K562 (cell line): ENCODE data around the gene ERC2. TPM values are rescaled to one million over a fixed set of nuclear protein-coding genes. Genes with fewer than 3 reads are reported as not detected.

Experiments
- ATAC-seq: fragments of 200-7000 bp; cut with Tn5 transposase; 3 replicates; pipeline ENCODE4 v1.9.1; 2020; ENCODE audit warnings: moderate library complexity
- BruUV-seq: library from RNA; stranded (reverse); fragments of 400-500 nt; replicated peaks from 2 replicates; lab custom pipeline; 2021; lab: Mats Ljungman, UMichigan
- CTCF ChIA-PET: fragments of 300-600 bp; formaldehyde crosslinking; extraction: SDS; loops from one replicate; lab custom pipeline; 2021; ENCODE audit warnings: low intra/inter-chr PET ratio; lab: Yijun Ruan, JAX
- POLR2A ChIA-PET: fragments of 300-600, 350-650 bp; sonication (Branson Sonifier 250); formaldehyde crosslinking; extraction: SDS; loops from one replicate; lab custom pipeline; 2021; ENCODE audit warnings: antibody characterized with exemption, inconsistent platforms; lab: Yijun Ruan, JAX
- DNase-seq, 4 experiments: peaks; one replicate each; pipeline versions ENCODE4 v3.0.0 to v3.0.0-alpha.2; 2011 to 2018; ENCODE audit warnings: low spot score in 3 of 4, mixed read lengths in 3 of 4; ENCODE audit errors: extremely low read depth in 1 of 4
- FAIRE-seq: peaks from 2 replicates; lab custom pipeline; 2011; peaks lifted over from hg19 to GRCh38; lab: Jason Lieb, UNC
- H2AFZ ChIP-seq: 2 replicates; pipeline ENCODE4 v1.6.0; 2011; ENCODE audit warnings: low read depth, low read length, control low read depth, inconsistent platforms
- H3K27ac ChIP-seq: fragments of 200-600 bp; 3 replicates; pipeline ENCODE4 v1.8.0; 2011; ENCODE audit warnings: low read depth, mild to moderate bottlenecking, control low read depth, inconsistent platforms, low read length, moderate library complexity, mixed read lengths; ENCODE audit errors: extremely low read depth
- H3K27me3 ChIP-seq, 2 experiments: fragments of 300-600 bp in 1 of 2; 2 replicates in 1 of 2; 3 replicates in 1 of 2; pipeline versions ENCODE4 v1.6.0 to v1.8.0; 2011; ENCODE audit warnings: inconsistent platforms in 2 of 2, low read length in 2 of 2, mild to moderate bottlenecking in 1 of 2, mixed read lengths in 1 of 2, moderate library complexity in 1 of 2; ENCODE audit not compliant: control insufficient read depth in 2 of 2, insufficient read depth in 2 of 2
- H3K36me3 ChIP-seq: fragments of 300-600 bp; 3 replicates; pipeline ENCODE4 v1.8.0; 2011; ENCODE audit warnings: mild to moderate bottlenecking, low read length, inconsistent platforms; ENCODE audit not compliant: control insufficient read depth, insufficient read depth
- H3K4me1 ChIP-seq, 2 experiments: fragments of 200-600 bp in 1 of 2; replicated peaks in 1 of 2; 2 replicates in 1 of 2; 3 replicates in 1 of 2; pipeline versions ENCODE4 v1.5.1 to v1.8.0; 2011; ENCODE audit warnings: inconsistent platforms in 2 of 2, low read length in 2 of 2, mild to moderate bottlenecking in 1 of 2, mixed read lengths in 1 of 2, moderate library complexity in 1 of 2; ENCODE audit not compliant: control insufficient read depth in 2 of 2, insufficient read depth in 2 of 2
- H3K4me2 ChIP-seq: 2 replicates; pipeline ENCODE4 v1.6.1; 2011; ENCODE audit warnings: low read length, control low read depth, inconsistent platforms, mixed read lengths; ENCODE audit not compliant: insufficient read depth
- H3K4me3 ChIP-seq: fragments of 200-600 bp; sonication (generic), shearing (Covaris generic); 2 replicates; pipeline ENCODE4 v1.5.1; 2016; ENCODE audit warnings: control low read depth, inconsistent platforms
- H3K79me2 ChIP-seq: fragments of 200-600 bp; 3 replicates; pipeline ENCODE4 v1.8.0; 2011; ENCODE audit warnings: low read length, inconsistent platforms; ENCODE audit not compliant: control insufficient read depth, insufficient read depth
- H3K9ac ChIP-seq, 2 experiments: 2 replicates each; pipeline versions ENCODE4 v1.6.0 to v1.6.1; 2011; ENCODE audit warnings: low read depth in 2 of 2, low read length in 2 of 2, control low read depth in 1 of 2, inconsistent platforms in 1 of 2, mild to moderate bottlenecking in 1 of 2, mixed read lengths in 1 of 2; ENCODE audit not compliant: insufficient read depth in 1 of 2
- H3K9me1 ChIP-seq: one replicate; pipeline ENCODE4 v1.6.0; 2011; ENCODE audit warnings: inconsistent platforms, mild to moderate bottlenecking, low read length, moderate library complexity; ENCODE audit not compliant: control insufficient read depth, insufficient read depth
- H3K9me3 ChIP-seq: replicated peaks from 2 replicates; pipeline ENCODE4 v1.5.1; 2011; ENCODE audit warnings: low read depth, low read length, inconsistent platforms; ENCODE audit not compliant: control insufficient read depth, insufficient read depth
- H4K20me1 ChIP-seq: replicated peaks from 2 replicates; pipeline ENCODE4 v1.6.1; 2011; ENCODE audit warnings: low read length, inconsistent platforms, mixed read lengths; ENCODE audit not compliant: control insufficient read depth, insufficient read depth
- FOXA3 ChIP-seq, 2 experiments: fragments of 450-650 bp in 1 of 2; sonication (generic) in 1 of 2; formaldehyde crosslinking; IDR thresholded peaks in 1 of 2; conservative IDR thresholded peaks in 1 of 2; 2 replicates each; pipeline versions ENCODE4 v1.4.0 to v1.8.0; 2020 to 2022; ENCODE audit warnings: mild to moderate bottlenecking in 2 of 2, missing genetic modification reagents in 1 of 2
- GABPB2 ChIP-seq: fragments of 250-450 bp; sonication (Bioruptor Pico); conservative IDR thresholded peaks from 2 replicates; pipeline ENCODE4 v1.5.1; 2021; ENCODE audit warnings: mild to moderate bottlenecking
- KAT7 ChIP-seq: sonication (generic); formaldehyde crosslinking; IDR thresholded peaks from 2 replicates; pipeline ENCODE4 v1.8.0; 2022; ENCODE audit warnings: missing genetic modification reagents, mild to moderate bottlenecking, borderline replicate concordance
- MIER1 ChIP-seq: fragments of 450-650 bp; IDR thresholded peaks from 2 replicates; pipeline ENCODE4 v1.6.1; 2016; ENCODE audit warnings: antibody characterized with exemption, mild to moderate bottlenecking, low read depth
- SRF ChIP-seq, 2 experiments: fragments of 250-450, 450-650 bp in 1 of 2; sonication (Bioruptor Pico) in 1 of 2; sonication (generic) in 1 of 2; formaldehyde crosslinking; IDR thresholded peaks; 2 replicates each; pipeline versions ENCODE4 v1.5.0 to v1.5.1; 2020 to 2022; ENCODE audit warnings: mild to moderate bottlenecking in 1 of 2, missing genetic modification reagents in 1 of 2
- ZNF644 ChIP-seq: fragments of 200-800 bp; sonication (Bioruptor generic); IDR thresholded peaks from 2 replicates; pipeline ENCODE4 v1.6.1; 2016; ENCODE audit warnings: low read depth, missing genetic modification characterization, missing compliant biosample characterization
- WGBS: fragments of 100-300 bp; shearing (Covaris generic); methylation state at CpG from one replicate; pipeline ENCODE4 v1.1.6; 2016; ENCODE audit warnings: low coverage, mixed read lengths; ENCODE audit not compliant: insufficient coverage; ENCODE audit errors: missing lambda C conversion rate; 5-methylcytosine and 5-hydroxymethylcytosine counted together
- in situ Hi-C: fragments of 300-500 bp; cut with MboI; formaldehyde crosslinking; loops from 4 replicates; pipeline ENCODE4 v1.15.0; 2018; ENCODE audit warnings: inconsistent platforms, mixed read lengths
- intact Hi-C: fragments of 100-400 bp; cut with micrococcal nuclease; formaldehyde crosslinking; loops from 2 replicates; pipeline ENCODE4 v1.14.2; 2022
- polyA plus RNA-seq, 8 experiments: library from polyadenylated mRNA; depleted of rRNA in 4 of 8; stranded (reverse) in 5 of 8; unstranded in 3 of 8; fragments of >200 nt; fragmentation: Nextera tagmentation in 2 of 8; fragmentation: Illumina TruSeq in 1 of 8; extraction: Ambion mirVana in 2 of 8; extraction: Trizol in 1 of 8; gene quantifications; 2 replicates each; pipeline versions ENCODE4 v1.2.1 to v1.2.3, GENCODE V29; 2011 to 2014; ENCODE audit warnings: inconsistent platforms in 1 of 8, missing spikeins in 1 of 8
- total RNA-seq, 7 experiments: library from RNA; depleted of rRNA in 6 of 7; stranded (reverse); fragments of >200 nt in 6 of 7; fragmentation: Illumina TruSeq in 2 of 7; extraction: Trizol in 2 of 7; gene quantifications; 2 replicates each; pipeline versions ENCODE4 v1.2.1 to v1.2.3, GENCODE V29; 2011 to 2021; ENCODE audit warnings: low replicate concordance in 1 of 7
- TF ChIP-seq, protein P1 (sequence below): sonication (generic); formaldehyde crosslinking; IDR thresholded peaks from 2 replicates; pipeline ENCODE4 v1.8.0; 2022; ENCODE audit warnings: mild to moderate bottlenecking, missing genetic modification reagents, borderline replicate concordance
- TF ChIP-seq, protein P2 (sequence below): fragments of 250-450 bp; sonication (Bioruptor Pico); IDR thresholded peaks from 2 replicates; pipeline ENCODE4 v1.8.0; 2022; ENCODE audit warnings: moderate library complexity, mild to moderate bottlenecking, inconsistent platforms
- TF ChIP-seq, protein P3 (sequence below): sonication (generic); formaldehyde crosslinking; IDR thresholded peaks from 2 replicates; pipeline ENCODE4 v1.8.0; 2022; ENCODE audit warnings: missing genetic modification reagents, mild to moderate bottlenecking, moderate library complexity, borderline replicate concordance
- TF ChIP-seq, protein P4 (sequence below), 2 experiments: fragments of 450-650 bp; formaldehyde crosslinking in 1 of 2; IDR thresholded peaks; 2 replicates each; pipeline versions ENCODE4 v1.4.0 to v1.6.1; 2014 to 2020; ENCODE audit warnings: mild to moderate bottlenecking in 2 of 2, borderline replicate concordance in 1 of 2, low read depth in 1 of 2

Gene ERC2
- total and polyA plus RNA-seq, 9 of the 15 experiments (the other 6 are each of a cell fraction or from before 2014, with no cell fraction given) = 0.04 to 0.18 (median 0.07) TPM; not detected in 2

DNA sequence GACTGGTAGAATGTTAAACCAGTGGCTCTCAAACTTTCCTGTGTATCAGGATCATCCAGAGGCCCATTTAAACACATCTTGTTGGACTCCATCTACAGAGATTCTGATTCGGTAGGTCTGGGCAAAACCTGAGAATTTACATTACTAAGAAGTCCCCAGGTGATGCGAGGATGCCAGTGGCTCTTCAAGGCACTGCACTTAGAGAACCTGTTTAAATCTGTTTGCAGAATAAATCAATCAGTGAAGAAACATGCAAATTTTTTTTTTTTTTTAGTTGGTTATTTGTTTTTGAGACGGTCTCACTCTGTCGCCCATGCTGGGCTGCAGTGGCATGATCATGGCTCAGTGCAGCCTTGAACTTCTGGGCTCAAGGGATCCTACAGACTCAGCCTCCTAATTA lies 863.4 kb downstream of the ERC2 start:
- intact Hi-C loops = no loop called here
- no peaks in the 10 kb centered on the region for H3K9me3 ChIP-seq
- WGBS = 0% methylated on average over 3 of the region's 4 CpGs
- H2AFZ ChIP-seq = no peak overlapping the region
- DNase-seq (no peak), ATAC-seq (no peak), FAIRE-seq (no peak)
- no peak overlapping the region for H3K27ac ChIP-seq
- no peak overlapping the region for H3K9ac ChIP-seq
- no peaks in the 10 kb centered on the region for H3K36me3 ChIP-seq
- no TSS peak for BruUV-seq
- H3K79me2 ChIP-seq = no peaks in the 10 kb centered on the region
- H4K20me1 ChIP-seq = no peaks in the 10 kb centered on the region
- in situ Hi-C loops = no loop called here
- H3K9me1 ChIP-seq = no peaks in the 10 kb centered on the region
- no peaks in the 10 kb centered on the region for H3K4me1 ChIP-seq
- H3K4me3 ChIP-seq = no peak overlapping the region
- H3K27me3 ChIP-seq = no peaks in the 10 kb centered on the region; a peak in 2 of 5 replicates
- no peak overlapping the region for H3K4me2 ChIP-seq
- ChIA-PET POLR2A (interaction anchor here (0.8 kb wide), 1 partner anchor 21 kb away, joined by 3 read pairs; no protein-coding TSS in a partner anchor), CTCF (no interaction called here)
- TF ChIP-seq, protein P1, sequence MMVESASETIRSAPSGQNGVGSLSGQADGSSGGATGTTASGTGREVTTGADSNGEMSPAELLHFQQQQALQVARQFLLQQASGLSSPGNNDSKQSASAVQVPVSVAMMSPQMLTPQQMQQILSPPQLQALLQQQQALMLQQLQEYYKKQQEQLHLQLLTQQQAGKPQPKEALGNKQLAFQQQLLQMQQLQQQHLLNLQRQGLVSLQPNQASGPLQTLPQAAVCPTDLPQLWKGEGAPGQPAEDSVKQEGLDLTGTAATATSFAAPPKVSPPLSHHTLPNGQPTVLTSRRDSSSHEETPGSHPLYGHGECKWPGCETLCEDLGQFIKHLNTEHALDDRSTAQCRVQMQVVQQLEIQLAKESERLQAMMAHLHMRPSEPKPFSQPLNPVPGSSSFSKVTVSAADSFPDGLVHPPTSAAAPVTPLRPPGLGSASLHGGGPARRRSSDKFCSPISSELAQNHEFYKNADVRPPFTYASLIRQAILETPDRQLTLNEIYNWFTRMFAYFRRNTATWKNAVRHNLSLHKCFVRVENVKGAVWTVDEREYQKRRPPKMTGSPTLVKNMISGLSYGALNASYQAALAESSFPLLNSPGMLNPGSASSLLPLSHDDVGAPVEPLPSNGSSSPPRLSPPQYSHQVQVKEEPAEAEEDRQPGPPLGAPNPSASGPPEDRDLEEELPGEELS (CRISPR knock-in tag) = no peak
- TF ChIP-seq GABPB2 (no peak), KAT7 (CRISPR knock-in tag) (no peak), ZNF644 (tag) (no peak), MIER1 (no peak), SRF (CRISPR knock-in tag; IDR thresholded peaks at IDR 0.05) (no peak), FOXA3 (CRISPR knock-in tag; conservative IDR thresholded peaks at IDR 0.05 in 1 of 2, IDR thresholded peaks at IDR 0.05 in 1 of 2) (no peak)
- TF ChIP-seq, protein P2, sequence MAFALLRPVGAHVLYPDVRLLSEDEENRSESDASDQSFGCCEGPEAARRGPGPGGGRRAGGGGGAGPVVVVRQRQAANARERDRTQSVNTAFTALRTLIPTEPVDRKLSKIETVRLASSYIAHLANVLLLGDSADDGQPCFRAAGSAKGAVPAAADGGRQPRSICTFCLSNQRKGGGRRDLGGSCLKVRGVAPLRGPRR (CRISPR knock-in tag) = no peak
- TF ChIP-seq, protein P3, sequence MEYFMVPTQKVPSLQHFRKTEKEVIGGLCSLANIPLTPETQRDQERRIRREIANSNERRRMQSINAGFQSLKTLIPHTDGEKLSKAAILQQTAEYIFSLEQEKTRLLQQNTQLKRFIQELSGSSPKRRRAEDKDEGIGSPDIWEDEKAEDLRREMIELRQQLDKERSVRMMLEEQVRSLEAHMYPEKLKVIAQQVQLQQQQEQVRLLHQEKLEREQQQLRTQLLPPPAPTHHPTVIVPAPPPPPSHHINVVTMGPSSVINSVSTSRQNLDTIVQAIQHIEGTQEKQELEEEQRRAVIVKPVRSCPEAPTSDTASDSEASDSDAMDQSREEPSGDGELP (CRISPR knock-in tag) = no peak
- TF ChIP-seq, protein P4, sequence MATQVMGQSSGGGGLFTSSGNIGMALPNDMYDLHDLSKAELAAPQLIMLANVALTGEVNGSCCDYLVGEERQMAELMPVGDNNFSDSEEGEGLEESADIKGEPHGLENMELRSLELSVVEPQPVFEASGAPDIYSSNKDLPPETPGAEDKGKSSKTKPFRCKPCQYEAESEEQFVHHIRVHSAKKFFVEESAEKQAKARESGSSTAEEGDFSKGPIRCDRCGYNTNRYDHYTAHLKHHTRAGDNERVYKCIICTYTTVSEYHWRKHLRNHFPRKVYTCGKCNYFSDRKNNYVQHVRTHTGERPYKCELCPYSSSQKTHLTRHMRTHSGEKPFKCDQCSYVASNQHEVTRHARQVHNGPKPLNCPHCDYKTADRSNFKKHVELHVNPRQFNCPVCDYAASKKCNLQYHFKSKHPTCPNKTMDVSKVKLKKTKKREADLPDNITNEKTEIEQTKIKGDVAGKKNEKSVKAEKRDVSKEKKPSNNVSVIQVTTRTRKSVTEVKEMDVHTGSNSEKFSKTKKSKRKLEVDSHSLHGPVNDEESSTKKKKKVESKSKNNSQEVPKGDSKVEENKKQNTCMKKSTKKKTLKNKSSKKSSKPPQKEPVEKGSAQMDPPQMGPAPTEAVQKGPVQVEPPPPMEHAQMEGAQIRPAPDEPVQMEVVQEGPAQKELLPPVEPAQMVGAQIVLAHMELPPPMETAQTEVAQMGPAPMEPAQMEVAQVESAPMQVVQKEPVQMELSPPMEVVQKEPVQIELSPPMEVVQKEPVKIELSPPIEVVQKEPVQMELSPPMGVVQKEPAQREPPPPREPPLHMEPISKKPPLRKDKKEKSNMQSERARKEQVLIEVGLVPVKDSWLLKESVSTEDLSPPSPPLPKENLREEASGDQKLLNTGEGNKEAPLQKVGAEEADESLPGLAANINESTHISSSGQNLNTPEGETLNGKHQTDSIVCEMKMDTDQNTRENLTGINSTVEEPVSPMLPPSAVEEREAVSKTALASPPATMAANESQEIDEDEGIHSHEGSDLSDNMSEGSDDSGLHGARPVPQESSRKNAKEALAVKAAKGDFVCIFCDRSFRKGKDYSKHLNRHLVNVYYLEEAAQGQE (IDR thresholded peaks at IDR 0.05; ENCODE audit: borderline replicate concordance) = no peak
- TF ChIP-seq, protein P4 (CRISPR knock-in tag; IDR thresholded peaks at IDR 0.05; ENCODE audit: low read depth) = no peak
